OCI-LY7 (cell line): ENCODE results near the gene TP53BP1.

Experiments
- CTCF ChIP-seq: fragments of 200-600 bp; sonication (generic); conservative IDR thresholded peaks from 2 replicates; pipeline ENCODE4 v1.5.1; 2014; ENCODE audit warnings: mild to moderate bottlenecking, antibody characterized with exemption, low read length, moderate library complexity, mixed read lengths
- EZH2phosphoT487 ChIP-seq: fragments of 200-600 bp; sonication (generic); IDR thresholded peaks from 2 replicates; pipeline ENCODE4 v1.6.1; 2018; ENCODE audit warnings: low read depth, borderline replicate concordance, mild to moderate bottlenecking, mixed run types, antibody characterized with exemption, low read length, moderate library complexity, mixed read lengths

- no peak for TF ChIP-seq CTCF
- TF ChIP-seq EZH2phosphoT487: no peak
These were observed 122.5 kb downstream of the TP53BP1 start for GRCh38 chr15:43370310-43370974.
